ENCODE measurements around the gene ACSL3. TPM values are rescaled to one million over a fixed set of nuclear protein-coding genes. Genes with fewer than 3 reads are reported as not detected.

The ACSL3 gene
- total and polyA plus RNA-seq, 12 donors, result 12.7 to 67.2 (median 53.0) TPM

DNA sequence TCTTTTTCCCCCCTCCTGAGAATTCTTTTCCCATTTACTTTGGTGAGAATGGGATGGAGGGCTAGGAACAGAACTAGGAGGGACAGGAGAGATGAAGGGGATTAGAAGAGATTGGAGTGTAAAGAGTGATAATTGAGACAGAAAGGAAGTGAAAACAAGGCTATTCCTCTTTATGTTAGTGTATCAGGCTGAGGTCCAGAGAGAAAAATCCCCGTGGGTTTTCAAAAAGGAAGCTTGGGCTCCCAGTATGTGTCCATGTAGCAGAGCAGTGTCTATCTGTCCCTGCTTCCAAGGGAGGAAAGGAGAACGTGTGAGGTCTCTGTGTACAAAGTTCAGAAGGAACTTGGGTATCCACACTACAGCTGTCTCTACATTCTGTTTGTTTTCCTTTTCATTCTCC lies 131.3 kb downstream of the ACSL3 start:
- ATAC-seq, result no peak

More for the DNA sequence above, 131.3 kb downstream of the ACSL3 start:
- no peaks in the 10 kb centered on the region for H3K36me3 ChIP-seq
- H3K27me3 ChIP-seq, result no peaks in the 10 kb centered on the region
- no peaks in the 10 kb centered on the region for H3K9me3 ChIP-seq
- no peak for DNase-seq
- peak overlapping the region in 3 of 10 donors; percentile 38 to 78 (median 46) for H3K27ac ChIP-seq
- TF ChIP-seq, protein P1, sequence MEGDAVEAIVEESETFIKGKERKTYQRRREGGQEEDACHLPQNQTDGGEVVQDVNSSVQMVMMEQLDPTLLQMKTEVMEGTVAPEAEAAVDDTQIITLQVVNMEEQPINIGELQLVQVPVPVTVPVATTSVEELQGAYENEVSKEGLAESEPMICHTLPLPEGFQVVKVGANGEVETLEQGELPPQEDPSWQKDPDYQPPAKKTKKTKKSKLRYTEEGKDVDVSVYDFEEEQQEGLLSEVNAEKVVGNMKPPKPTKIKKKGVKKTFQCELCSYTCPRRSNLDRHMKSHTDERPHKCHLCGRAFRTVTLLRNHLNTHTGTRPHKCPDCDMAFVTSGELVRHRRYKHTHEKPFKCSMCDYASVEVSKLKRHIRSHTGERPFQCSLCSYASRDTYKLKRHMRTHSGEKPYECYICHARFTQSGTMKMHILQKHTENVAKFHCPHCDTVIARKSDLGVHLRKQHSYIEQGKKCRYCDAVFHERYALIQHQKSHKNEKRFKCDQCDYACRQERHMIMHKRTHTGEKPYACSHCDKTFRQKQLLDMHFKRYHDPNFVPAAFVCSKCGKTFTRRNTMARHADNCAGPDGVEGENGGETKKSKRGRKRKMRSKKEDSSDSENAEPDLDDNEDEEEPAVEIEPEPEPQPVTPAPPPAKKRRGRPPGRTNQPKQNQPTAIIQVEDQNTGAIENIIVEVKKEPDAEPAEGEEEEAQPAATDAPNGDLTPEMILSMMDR (IDR thresholded peaks at IDR 0.05), result no peak
- intact Hi-C loops (cut with DNase I), result loop anchor here in 4 of 10 donors (2.0 to 10.0 kb wide), 3 partner anchors 60 to 103 kb away; partner anchors contain the start of gene KCNE4 (in 3 of the 4)
- peaks cover 0 to 30% (median 17%) of the 10 kb centered on the region in 9 donors for H3K4me1 ChIP-seq
- no peak overlapping the region for H3K4me3 ChIP-seq
- 44 to 56% methylated on average over 2 of the region's 2 CpGs for WGBS, 2 donors

Other genes starting within 250 kb of the ACSL3 start
- gene FARSB, start 204.9 kb upstream of the ACSL3 start, total RNA-seq, result 10 to 100 TPM; 16.1 to 26.6 (median 20.5) TPM
- gene FARSB, start 204.9 kb upstream of the ACSL3 start, polyA plus RNA-seq, result 10 to 100 TPM; 12.1 to 22.8 TPM
- gene MOGAT1, start 189.4 kb upstream of the ACSL3 start, total RNA-seq, result under 1 TPM in 7 of 10 donors, not detected in 3; 0.46 to 0.93 (median 0.61) TPM
- under 1 TPM; 0.07 to 0.51 TPM for gene MOGAT1, start 189.4 kb upstream of the ACSL3 start, polyA plus RNA-seq
- gene KCNE4, start 191.2 kb downstream of the ACSL3 start, total RNA-seq, result 1 to 10 TPM in 7 of 10 donors, under 1 TPM in 3; 0.28 to 5.2 (median 1.2) TPM
- 1 to 10 TPM; 2.4 TPM for gene KCNE4, start 191.2 kb downstream of the ACSL3 start, polyA plus RNA-seq

All from heart right ventricle (tissue), 16 donors.